ENCODE data around the gene APOBEC2. TPM values are rescaled to one million over a fixed set of nuclear protein-coding genes. Genes with fewer than 3 reads are reported as not detected.

The APOBEC2 gene
- total and polyA plus RNA-seq, 9 of the 15 experiments (the other 6 are each of a cell fraction or from before 2014, with no cell fraction given) = 0.25 to 1.6 TPM; not detected in 7

GRCh38 chr6:41079080-41079479, 26.1 kb downstream of the APOBEC2 start:
- ChIA-PET POLR2A (no interaction called here), CTCF (ENCODE audit: low intra/inter-chr PET ratio) (no interaction called here)
- ATAC-seq = no peak
- FAIRE-seq = no peak
- in situ Hi-C loops (cut with MboI) = no loop called here
- Histone ChIP-seq H3K27me3 (ENCODE audit: control insufficient read depth in 2 of 2, insufficient read depth in 2 of 2, low read length in 2 of 2) (no peaks in the 10 kb centered on the region), H3K27ac (ENCODE audit: extremely low read depth, low read depth, low read length) (no peak overlapping the region), H2AFZ (ENCODE audit: low read depth, low read length) (no peak overlapping the region), H3K36me3 (ENCODE audit: control insufficient read depth, insufficient read depth, low read length) (peaks cover 58% of the 10 kb centered on the region), H3K9ac (ENCODE audit: insufficient read depth in 1 of 2, low read depth in 2 of 2, low read length in 2 of 2) (no peak overlapping the region), H4K20me1 (replicated peaks; ENCODE audit: control insufficient read depth, insufficient read depth, low read length) (no peaks in the 10 kb centered on the region), H3K9me1 (ENCODE audit: control insufficient read depth, insufficient read depth, low read length) (no peaks in the 10 kb centered on the region), H3K4me3 (no peak overlapping the region), H3K4me2 (ENCODE audit: insufficient read depth, low read length) (no peak overlapping the region), H3K79me2 (ENCODE audit: control insufficient read depth, insufficient read depth, low read length) (peaks cover 55% of the 10 kb centered on the region), H3K4me1 (replicated peaks in 1 of 2; ENCODE audit: control insufficient read depth in 2 of 2, insufficient read depth in 2 of 2, low read length in 2 of 2) (peaks cover 0 to 16% of the 10 kb centered on the region in 2 experiments; a peak in 4 of 5 replicates), H3K9me3 (replicated peaks; ENCODE audit: control insufficient read depth, insufficient read depth, low read depth, low read length) (no peaks in the 10 kb centered on the region)
- no TSS peak for BruUV-seq (replicated peaks)
- intact Hi-C loops (cut with micrococcal nuclease) = no loop called here
- no peak for TF ChIP-seq SP2 (IDR thresholded peaks at IDR 0.05; ENCODE audit: extremely low read depth, low read depth, low read length, poor library complexity, severe bottlenecking)
- no peak for TF ChIP-seq POLR2AphosphoS2 (IDR thresholded peaks at IDR 0.05; ENCODE audit: low read length)
- no peak for TF ChIP-seq SREBF2 (CRISPR knock-in tag; IDR thresholded peaks at IDR 0.05)
- no peak for TF ChIP-seq ZBTB26 (CRISPR knock-in tag; IDR thresholded peaks at IDR 0.05)
- no peak for TF ChIP-seq NUFIP1 (IDR thresholded peaks at IDR 0.05; ENCODE audit: partially characterized antibody)
- no peak for TF ChIP-seq BRF2 (IDR thresholded peaks at IDR 0.05; ENCODE audit: borderline replicate concordance, insufficient read depth, insufficient read length)
- no peak for TF ChIP-seq ELK1 (CRISPR knock-in tag; IDR thresholded peaks at IDR 0.05)
- no peak for TF ChIP-seq HMBOX1 (IDR thresholded peaks at IDR 0.05)
- no peak for DNase-seq (ENCODE audit: extremely low read depth in 1 of 4, low spot score in 3 of 4)
- WGBS (ENCODE audit: insufficient coverage, low coverage, missing lambda C conversion rate) = 100% methylated on average over 1 of the region's 1 CpG

Data from K562 (cell line).